IPS-NIHi7 (cell line): ENCODE measurements around the gene ZBTB40.

ENCODE experiments used
- DNase-seq: peaks from one replicate; pipeline ENCODE4 v3.0.0; 2012; ENCODE audit warnings: mixed read lengths; ENCODE audit errors: extremely low spot score

Gene ZBTB40

DNA sequence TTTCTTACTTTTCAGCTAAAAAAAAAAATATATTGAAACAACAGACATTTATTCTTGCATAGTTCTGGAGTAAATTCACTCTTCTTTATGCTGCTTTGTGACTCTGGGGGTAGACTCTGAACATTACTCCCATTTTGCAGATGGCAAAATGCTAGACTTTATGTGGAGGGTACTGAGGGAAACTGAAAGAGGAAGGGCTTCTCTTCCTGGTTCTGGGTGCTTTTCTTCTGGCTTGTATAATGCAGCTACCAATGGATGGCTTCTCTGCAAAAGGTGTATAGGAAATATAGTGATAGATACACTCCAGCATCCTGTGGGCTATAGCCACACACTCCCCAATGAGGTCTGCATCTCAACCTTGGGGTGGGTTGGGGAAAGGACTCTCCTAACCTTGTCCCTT, 19.7 kb upstream of the ZBTB40 start:
- DNase-seq, result no peak

- DNase-seq, result no peak
Observed at GRCh38 chr1:22434717-22435116, 16.9 kb upstream of the ZBTB40 start.

GRCh38 chr1:22436948-22437347, 14.7 kb upstream of the ZBTB40 start:
- no peak for DNase-seq

- DNase-seq, result no peak
Observed at GRCh38 chr1:22437573-22437972, 14.1 kb upstream of the ZBTB40 start.

DNA sequence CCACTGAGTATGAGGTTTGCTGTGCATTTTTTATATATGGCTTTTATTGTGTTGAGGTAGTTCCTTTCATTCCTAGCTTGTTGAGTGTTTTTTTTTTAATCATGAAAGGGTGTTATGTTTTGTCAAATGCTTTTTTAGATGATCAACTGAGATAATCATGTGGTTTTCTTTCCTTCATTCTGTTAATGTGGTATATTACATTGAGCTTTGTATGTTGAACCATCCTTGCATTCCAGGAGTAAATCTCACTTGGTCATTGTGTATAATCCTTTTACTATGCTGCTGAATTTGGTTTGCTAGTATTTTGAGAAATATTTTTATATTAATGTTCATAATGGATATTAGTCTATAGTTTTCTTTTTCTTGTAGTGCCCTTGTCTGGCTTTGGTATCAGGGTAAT, 11.1 kb upstream of the ZBTB40 start:
- DNase-seq, result no peak

DNA sequence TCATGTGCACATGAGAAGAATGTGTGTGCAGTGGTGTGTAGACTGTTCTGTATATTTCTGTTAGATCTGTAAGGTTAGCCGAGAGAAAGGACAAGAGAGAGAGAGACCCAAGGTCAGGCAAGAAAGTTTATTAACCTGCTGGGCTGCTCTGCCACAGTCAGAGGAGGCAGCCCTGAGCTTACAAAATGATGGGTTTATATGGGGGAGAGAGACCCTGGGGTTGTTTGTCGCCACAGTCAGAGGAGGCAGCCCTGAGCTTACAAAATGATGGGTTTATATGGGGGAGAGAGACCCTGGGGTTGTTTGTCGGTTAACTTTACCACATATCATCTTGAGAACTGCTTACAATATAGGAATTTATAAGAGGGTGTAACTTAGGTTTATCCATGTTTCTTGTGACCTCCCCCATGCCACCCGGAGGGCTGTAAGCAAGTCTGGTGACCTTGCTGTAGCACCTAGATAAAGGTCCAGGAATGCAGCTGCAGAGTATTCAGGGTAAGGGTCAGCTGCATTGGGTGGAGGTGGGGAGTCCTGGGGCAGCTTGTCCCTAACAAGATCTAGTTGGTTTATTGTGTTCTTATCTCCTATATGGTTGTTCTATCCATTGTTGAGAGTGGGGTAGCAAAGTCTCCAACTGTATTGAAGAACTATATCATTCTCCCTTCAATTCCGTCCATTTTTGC, 9.3 kb upstream of the ZBTB40 start:
- DNase-seq, result no peak

DNA sequence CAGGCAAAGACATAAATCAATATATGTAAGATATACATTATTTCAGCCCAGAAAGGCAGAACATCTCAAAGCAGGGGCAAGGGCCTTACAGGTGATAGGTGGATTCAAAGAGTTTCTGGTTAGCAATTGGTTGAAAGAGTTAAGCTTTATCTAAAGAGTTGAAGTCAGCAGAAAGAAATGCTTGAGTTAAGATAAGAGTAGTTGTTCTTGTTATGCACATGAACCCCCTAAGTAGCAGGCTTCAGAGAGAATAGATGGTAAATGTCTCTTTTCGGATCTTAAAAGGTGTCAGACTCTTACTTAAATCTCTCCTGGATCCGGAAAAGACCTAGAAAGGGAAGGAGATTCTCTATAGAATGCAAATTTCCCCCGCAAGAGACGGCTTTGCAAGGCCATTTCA, 8.3 kb upstream of the ZBTB40 start:
- no peak for DNase-seq

DNA sequence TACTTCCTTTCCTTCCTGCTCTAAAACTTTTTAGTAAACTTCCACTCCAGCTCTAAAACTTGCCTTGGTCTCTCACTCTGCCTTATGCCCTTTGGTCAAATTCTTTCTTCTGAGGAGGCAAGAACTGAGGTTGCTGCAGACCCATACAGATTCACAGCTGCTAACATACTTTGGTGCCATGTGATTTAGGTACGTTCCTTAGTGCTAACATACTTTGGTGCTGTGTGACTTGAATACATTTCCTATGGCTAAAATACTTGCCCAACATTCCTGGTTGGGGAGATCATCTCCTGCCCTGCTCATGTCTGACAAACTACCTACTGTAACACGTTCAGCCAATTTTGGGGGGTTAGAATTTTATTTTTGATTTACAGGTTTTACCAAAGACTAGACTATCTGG, 6.8 kb upstream of the ZBTB40 start:
- DNase-seq, result no peak

GRCh38 chr1:22447621-22448111, 4.0 kb upstream of the ZBTB40 start:
- no peak for DNase-seq

- no peak for DNase-seq
Observed at GRCh38 chr1:22449636-22450035, 2.0 kb upstream of the ZBTB40 start.

- DNase-seq, result no peak
Observed at GRCh38 chr1:22450351-22451021, 1.2 kb upstream of the ZBTB40 start.

GRCh38 chr1:22452481-22452957, 868 bp downstream of the ZBTB40 start:
- DNase-seq, result no peak

- DNase-seq, result no peak
Observed at GRCh38 chr1:22453181-22453580, 1.5 kb downstream of the ZBTB40 start.

DNA sequence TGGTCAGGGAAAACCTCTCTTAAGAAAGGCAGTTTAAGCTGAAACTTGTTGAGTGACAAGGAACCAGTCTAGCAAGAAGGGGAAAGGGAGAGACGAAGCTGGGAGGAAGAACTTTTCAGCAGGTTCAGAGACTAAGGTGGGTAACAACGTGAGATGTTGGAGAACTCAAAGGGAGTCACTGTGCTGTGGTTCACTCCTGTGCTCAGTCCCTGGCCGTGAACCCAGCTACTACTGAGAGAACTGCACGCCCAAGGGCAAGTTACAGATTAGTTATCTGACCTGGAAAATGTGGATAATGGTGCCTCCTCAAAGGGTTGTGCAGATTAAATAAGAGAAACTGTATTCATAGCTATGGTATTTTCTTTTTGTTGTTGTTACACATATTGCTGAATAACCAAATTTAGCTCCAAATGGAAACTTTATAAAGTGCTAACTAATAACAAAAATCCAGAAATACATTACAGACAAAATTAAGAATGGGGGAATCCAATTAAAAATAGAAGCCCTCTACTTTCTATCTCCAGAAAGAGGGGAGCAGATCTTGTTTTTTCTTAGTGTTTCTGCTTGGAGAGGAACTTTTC, 2.9 kb downstream of the ZBTB40 start:
- no peak for DNase-seq

GRCh38 chr1:22457345-22457744, 5.7 kb downstream of the ZBTB40 start:
- no peak for DNase-seq

GRCh38 chr1:22457836-22458235, 6.2 kb downstream of the ZBTB40 start:
- DNase-seq, result no peak

DNA sequence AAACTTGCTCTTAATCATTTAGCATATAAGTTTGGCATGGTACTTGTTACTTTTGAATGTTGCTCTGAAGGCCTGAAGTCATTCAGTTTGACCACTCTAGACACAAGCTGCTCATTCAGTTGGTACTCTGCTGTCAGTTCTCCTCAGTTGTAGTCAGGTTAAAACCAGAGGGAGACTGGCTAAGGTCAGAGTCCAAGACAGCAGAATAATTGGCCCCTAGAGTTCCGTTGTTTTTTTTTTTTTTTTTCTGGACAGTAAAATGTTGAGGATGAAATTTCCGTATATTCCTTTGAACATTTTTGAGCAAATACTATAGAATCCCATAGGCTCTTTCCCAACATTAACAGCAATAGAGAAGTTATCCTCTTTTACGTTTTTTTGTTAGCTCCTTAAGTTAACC, 9.4 kb downstream of the ZBTB40 start:
- no peak for DNase-seq

- DNase-seq, result no peak
Observed at GRCh38 chr1:22461678-22462527, 10.3 kb downstream of the ZBTB40 start.

DNA sequence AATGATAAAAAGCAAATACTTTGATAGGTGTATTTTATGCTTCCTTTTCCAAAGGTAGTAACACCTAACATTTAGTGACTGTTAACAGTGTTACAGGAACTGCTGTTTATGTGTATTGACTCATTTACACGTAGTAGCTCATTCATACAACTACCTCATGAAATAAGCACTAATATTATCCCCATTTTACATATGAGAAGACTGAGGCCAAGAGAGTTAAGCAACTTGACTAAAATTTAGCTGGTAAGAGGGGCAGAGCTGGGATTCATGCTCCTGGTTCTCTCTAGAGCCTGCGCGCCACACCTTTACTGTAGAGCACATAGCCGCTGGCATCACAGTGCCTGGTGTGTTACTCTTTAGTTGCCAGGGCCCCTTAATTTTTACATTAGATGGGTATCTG, 11.3 kb downstream of the ZBTB40 start:
- DNase-seq, result no peak

GRCh38 chr1:22465015-22465565, 13.4 kb downstream of the ZBTB40 start:
- no peak for DNase-seq

GRCh38 chr1:22465671-22466070, 14.0 kb downstream of the ZBTB40 start:
- DNase-seq, result no peak

- no peak for DNase-seq
Observed at GRCh38 chr1:22470227-22470626, 18.6 kb downstream of the ZBTB40 start.
